Body of pancreas (tissue), 4 donors: ENCODE data around the gene BCAT1. TPM values are rescaled to one million over a fixed set of nuclear protein-coding genes. Genes with fewer than 3 reads are reported as not detected.

ENCODE experiments used
- ATAC-seq: fragments of 150-250 bp; one replicate; pipeline ENCODE4 v1.9.1; 2016
- DNase-seq, 4 donors: peaks; one replicate each; pipeline ENCODE4 v3.0.0-alpha.2; 2019
- H3K27ac ChIP-seq, 4 donors: fragments of 200-600 bp; sonication (generic); 1 replicate in 3 of 4; 2 replicates in 1 of 4; pipeline versions ENCODE4 v1.5.1 to v1.6.1; 2016 to 2019; ENCODE audit warnings: mild to moderate bottlenecking in 1 of 4, mixed read lengths in 1 of 4, moderate library complexity in 1 of 4
- H3K27me3 ChIP-seq, 2 donors: fragments of 200-600 bp; sonication (generic); one replicate each; pipeline ENCODE4 v1.6.0; 2016; ENCODE audit warnings: mild to moderate bottlenecking in 1 of 2
- H3K36me3 ChIP-seq, 2 donors: fragments of 200-600 bp; sonication (generic); replicated peaks in 1 of 2; 2 replicates each; pipeline ENCODE4 v1.5.1; 2016; ENCODE audit warnings: low read depth in 2 of 2; ENCODE audit not compliant: insufficient read depth in 1 of 2
- H3K4me1 ChIP-seq: fragments of 200-600 bp; sonication (generic); one replicate; pipeline ENCODE4 v1.6.0; 2016
- H3K4me3 ChIP-seq, 2 donors: fragments of 200-600 bp; sonication (generic); 1 replicate in 1 of 2; 2 replicates in 1 of 2; pipeline ENCODE4 v1.5.1; 2016 to 2019
- H3K9me3 ChIP-seq, 3 donors: fragments of 200-600 bp; sonication (generic); 1 replicate in 2 of 3; 2 replicates in 1 of 3; pipeline ENCODE4 v1.5.1; 2016
- CTCF ChIP-seq, 7 experiments: fragments of 450-650 bp in 4 of 7; fragments of 200-600 bp in 3 of 7; sonication (generic) in 3 of 7; IDR thresholded peaks; one replicate each; pipeline ENCODE4 v1.5.1; 2016 to 2019; ENCODE audit warnings: antibody characterized with exemption in 7 of 7
- POLR2A ChIP-seq, 3 donors: fragments of 450-650 bp; IDR thresholded peaks; one replicate each; pipeline ENCODE4 v1.6.1; 2016; ENCODE audit warnings: antibody characterized with exemption in 3 of 3, mild to moderate bottlenecking in 2 of 3
- WGBS, 2 donors: methylation state at CpG; one replicate each; pipeline ENCODE4 v1.1.5; 2017; 5-methylcytosine and 5-hydroxymethylcytosine counted together
- intact Hi-C: fragments of 100-400 bp; cut with DNase I; formaldehyde crosslinking; loops from one replicate; pipeline ENCODE4 v1.15.1; 2023
- total RNA-seq, 2 donors: library from RNA; depleted of rRNA; stranded (reverse); fragments of >200 nt; gene quantifications; one replicate each; pipeline ENCODE4 v1.1.0, GENCODE V29; 2016

The BCAT1 gene
- total RNA-seq, 2 donors from 2014 or later = 30.0 to 59.7 TPM

GRCh38 chr12:24903329-24904088 is 45.4 kb downstream of the BCAT1 start:
- no peaks in the 10 kb centered on the region for H3K9me3 ChIP-seq
- H3K4me1 ChIP-seq = no peaks in the 10 kb centered on the region
- H3K36me3 ChIP-seq = no peaks in the 10 kb centered on the region
- H3K27ac ChIP-seq = peak overlapping the region in 1 of 4 donors; percentile 62
- DNase-seq (no peak), ATAC-seq (no peak)
- intact Hi-C loops = no loop called here
- no peak for TF ChIP-seq CTCF (IDR thresholded peaks at IDR 0.05)
- peak in 1 of 3 donors; percentile 36 for TF ChIP-seq POLR2A (IDR thresholded peaks at IDR 0.05)
- H3K4me3 ChIP-seq = no peak overlapping the region
- 52 to 77% methylated on average over 25 of the region's 25 CpGs for WGBS, 2 donors
- H3K27me3 ChIP-seq = no peaks in the 10 kb centered on the region

- Histone ChIP-seq H3K36me3 (no peaks in the 10 kb centered on the region), H3K9me3 (no peaks in the 10 kb centered on the region), H3K4me1 (peaks cover 6% of the 10 kb centered on the region), H3K27ac (peak overlapping the region in 2 of 4 donors; percentile 20 to 62), H3K27me3 (no peaks in the 10 kb centered on the region), H3K4me3 (no peak overlapping the region)
- no peak for ATAC-seq
- intact Hi-C loops = no loop called here
- 31 to 66% methylated on average over 58 to 74 of the region's 74 CpGs for WGBS, 2 donors
- TF ChIP-seq POLR2A (IDR thresholded peaks at IDR 0.05) (peak in 1 of 3 donors; percentile 14), CTCF (IDR thresholded peaks at IDR 0.05) (no peak)
- DNase-seq = no peak
Observed at GRCh38 chr12:24902511-24903328, 46.2 kb downstream of the BCAT1 start.

- Histone ChIP-seq H3K4me1 (peaks cover 15% of the 10 kb centered on the region), H3K9me3 (no peaks in the 10 kb centered on the region), H3K4me3 (no peak overlapping the region), H3K36me3 (no peaks in the 10 kb centered on the region), H3K27me3 (no peaks in the 10 kb centered on the region), H3K27ac (peak overlapping the region in 2 of 4 donors; percentile 20 to 62)
- intact Hi-C loops = no loop called here
- no peak for ATAC-seq
- 56 to 78% methylated on average over 24 to 33 of the region's 33 CpGs for WGBS, 2 donors
- TF ChIP-seq CTCF (IDR thresholded peaks at IDR 0.05) = no peak
- no peak for TF ChIP-seq POLR2A (IDR thresholded peaks at IDR 0.05)
- DNase-seq = no peak
Observed at GRCh38 chr12:24901576-24902461, 47.1 kb downstream of the BCAT1 start.

- Histone ChIP-seq H3K4me1 (peaks cover 28% of the 10 kb centered on the region), H3K27me3 (no peaks in the 10 kb centered on the region), H3K36me3 (no peaks in the 10 kb centered on the region), H3K9me3 (no peaks in the 10 kb centered on the region), H3K27ac (peak overlapping the region in 3 of 4 donors; percentile 20 to 62 (median 21)), H3K4me3 (no peak overlapping the region)
- TF ChIP-seq POLR2A (IDR thresholded peaks at IDR 0.05) = no peak
- no peak for TF ChIP-seq CTCF (IDR thresholded peaks at IDR 0.05)
- 87% methylated on average over 3 of the region's 3 CpGs for WGBS, 2 donors
- ATAC-seq = no peak
- intact Hi-C loops = no loop called here
- DNase-seq = no peak
Observed at GRCh38 chr12:24900196-24900595, 48.7 kb downstream of the BCAT1 start.
